GM18873 (cell line): ENCODE data around the gene LGI4.

Source experiments
- ATAC-seq: cut with Tn5 transposase; IDR thresholded peaks from one replicate; pipeline ENCODE4 v1.9.1; 2021; ENCODE audit warnings: mild to moderate bottlenecking, moderate library complexity, moderate number of reproducible peaks; ENCODE audit not compliant: unreplicated experiment, low FRiP score

The LGI4 gene

DNA sequence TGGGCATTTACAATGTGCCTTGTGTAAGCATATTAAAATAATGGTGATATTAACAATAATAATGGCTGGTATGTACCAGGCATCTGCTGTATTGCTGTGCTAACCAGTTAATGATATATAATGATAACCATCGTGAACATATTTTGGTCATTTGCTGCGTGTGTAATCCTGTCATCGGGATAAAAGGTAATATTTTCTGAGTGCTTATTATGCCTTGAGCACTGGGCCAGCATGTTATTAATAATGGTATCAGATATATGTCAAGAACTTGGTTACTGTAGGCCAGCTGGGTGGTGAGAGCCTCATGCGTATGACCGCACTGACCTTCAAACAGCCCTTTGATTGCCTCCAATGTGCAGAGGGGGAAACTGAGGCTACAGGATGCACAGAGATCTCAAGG, 41.4 kb downstream of the LGI4 start:
- no peak for ATAC-seq

DNA sequence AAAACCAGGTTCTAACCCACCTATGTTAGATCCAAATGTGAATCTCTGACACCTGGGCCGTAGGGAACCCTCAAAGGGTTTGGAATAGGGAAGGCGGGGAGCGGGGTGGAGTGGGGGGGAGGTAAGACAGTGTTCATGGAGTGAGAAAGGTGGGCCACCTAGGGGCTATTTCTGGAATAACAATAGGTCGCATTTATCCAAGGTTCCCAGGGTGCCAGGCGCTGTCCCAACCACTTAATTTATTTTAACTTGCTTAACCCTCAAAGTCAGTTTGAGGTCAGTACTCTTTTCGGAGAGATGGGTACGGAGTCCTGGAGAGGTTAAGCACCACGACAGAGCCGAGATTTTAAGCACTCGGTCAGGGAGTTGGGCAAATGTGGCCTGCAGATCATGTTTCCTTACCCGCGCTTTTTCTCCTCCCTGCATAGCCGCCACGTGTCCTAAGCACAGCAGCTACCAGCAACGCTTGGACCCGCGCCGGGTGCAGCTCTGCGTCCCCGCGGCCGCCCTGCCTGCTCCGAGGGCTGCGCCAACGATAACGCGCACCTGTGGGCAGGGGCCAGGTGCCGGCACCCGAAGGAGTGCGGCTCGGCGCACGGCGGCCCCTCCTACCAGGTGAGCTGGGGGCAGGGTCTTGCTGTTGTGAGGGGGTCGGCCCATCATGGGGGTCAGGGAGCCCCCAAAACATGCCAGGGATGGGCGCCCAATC, 44.2 kb downstream of the LGI4 start:
- ATAC-seq, result no peak

- ATAC-seq, result no peak
Measured at GRCh38 chr19:35090160-35090505, 44.7 kb downstream of the LGI4 start.

DNA sequence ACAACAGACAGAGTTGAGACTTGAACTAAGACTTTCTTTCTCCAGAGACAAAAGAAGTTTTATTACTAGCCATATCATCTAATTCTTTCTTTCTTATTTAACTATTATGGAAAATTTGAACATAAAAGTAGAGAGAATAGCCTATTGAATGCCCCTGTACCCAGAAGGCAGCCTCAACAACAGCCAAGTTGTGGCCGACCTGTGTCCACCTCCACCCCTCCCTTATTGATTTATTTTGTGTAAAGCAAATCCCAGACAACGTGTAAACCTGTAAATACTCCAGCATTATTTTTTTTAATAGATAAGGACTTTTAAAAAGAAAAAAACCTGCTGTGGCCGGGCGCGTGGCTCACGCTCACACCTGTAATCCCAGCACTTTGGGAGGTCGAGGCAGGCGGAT, 45.3 kb downstream of the LGI4 start:
- no peak for ATAC-seq

DNA sequence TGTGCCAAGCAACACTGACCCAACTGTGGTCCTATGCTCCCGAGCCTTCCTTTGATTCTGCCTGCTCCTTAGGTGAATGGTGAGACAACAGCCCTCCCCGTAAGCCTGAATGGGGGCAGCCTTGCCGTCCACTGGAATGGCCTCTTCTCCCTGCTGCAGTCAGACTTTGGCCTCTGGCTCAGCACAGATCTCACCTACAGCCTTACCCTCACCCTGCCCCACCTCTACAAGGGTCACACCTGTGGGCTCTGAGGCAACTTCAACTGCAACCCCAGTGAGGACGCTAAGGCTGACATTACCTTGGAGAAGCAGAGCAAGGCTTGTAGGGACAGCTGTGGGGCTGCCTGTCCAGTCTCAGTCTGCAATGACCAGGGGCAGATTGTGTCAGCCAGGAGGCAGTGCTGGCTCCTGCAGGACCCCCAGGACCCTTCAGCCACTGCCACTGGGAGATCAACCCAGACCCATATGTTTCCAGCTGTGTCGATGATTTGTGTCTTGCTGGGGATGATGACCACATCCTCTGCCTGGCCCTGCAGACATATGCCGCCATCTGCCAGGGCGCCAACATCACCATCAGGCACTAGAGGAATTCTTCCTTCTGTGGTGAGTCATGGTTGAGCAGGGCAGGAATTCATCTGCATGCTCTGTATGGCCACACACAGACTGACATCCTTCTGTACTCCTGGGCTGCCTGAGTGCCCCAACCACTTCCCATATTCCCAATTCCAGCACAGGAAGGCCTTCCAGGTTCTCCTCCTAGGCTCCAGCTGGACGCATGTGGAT, 46.5 kb downstream of the LGI4 start:
- ATAC-seq, result no peak

DNA sequence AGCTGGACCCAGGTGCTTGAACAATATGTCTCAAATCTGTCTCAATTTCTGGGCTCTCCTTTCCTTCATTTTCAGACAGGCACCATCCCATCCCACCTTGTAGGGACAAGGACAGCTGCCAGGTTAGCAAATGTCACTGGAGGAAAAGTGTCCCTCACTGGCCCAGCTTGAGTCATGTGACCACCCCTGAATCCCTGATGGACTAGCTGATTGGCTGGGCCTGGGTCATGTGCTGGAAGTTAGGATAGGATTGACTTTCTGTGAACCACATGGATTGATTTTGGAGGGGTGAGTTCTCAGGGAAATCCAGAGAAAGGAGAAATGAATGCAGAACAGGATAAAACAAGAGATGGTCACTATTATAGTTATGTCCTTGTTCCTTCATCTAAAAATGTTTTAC, 47.5 kb downstream of the LGI4 start:
- ATAC-seq, result no peak

DNA sequence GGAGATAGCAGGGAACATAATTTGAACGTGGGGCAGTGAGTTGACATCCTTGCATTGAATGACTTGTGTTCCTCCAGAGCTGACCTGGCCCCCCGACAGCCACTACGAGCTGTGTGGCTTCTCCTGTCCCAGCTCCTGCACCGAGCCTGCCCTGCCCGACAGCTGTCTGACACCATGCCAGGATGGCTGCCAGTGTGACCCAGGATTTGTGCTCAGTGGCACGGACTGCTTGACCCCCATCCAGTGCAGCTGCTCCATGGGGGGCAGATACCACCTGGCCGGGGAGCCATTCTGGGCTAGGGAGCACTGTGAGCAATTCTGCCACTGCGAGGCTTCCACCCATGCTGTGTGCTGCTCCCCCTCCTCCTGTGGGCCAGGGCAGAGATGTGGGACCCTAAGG, 48.4 kb downstream of the LGI4 start:
- ATAC-seq, result no peak

DNA sequence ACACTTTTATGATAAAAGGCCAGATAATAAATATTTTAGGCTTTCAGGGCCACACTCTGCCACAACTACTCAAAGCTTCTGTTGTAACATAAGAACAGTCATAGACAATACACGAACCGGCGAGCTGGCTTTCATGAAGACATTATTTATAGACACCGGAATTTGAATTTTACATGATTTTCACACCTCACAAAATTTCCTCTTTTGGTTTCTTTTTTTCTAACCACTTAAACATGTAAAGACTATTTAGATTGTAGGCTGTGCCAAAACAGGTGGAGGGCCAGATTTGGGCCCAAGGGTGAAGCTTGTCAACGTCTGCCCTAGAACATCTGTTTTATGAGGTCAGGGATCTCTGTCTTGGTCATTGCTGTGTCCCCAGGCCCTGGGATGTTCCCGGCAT, 48.9 kb downstream of the LGI4 start:
- no peak for ATAC-seq

- ATAC-seq, result no peak
Measured at GRCh38 chr19:35084509-35084762, 50.4 kb downstream of the LGI4 start.

GRCh38 chr19:35083691-35084508, 51.0 kb downstream of the LGI4 start:
- ATAC-seq, result no peak

- ATAC-seq, result no peak
Measured at GRCh38 chr19:35081201-35081600, 53.7 kb downstream of the LGI4 start.

GRCh38 chr19:35080613-35081170, 54.2 kb downstream of the LGI4 start:
- no peak for ATAC-seq

DNA sequence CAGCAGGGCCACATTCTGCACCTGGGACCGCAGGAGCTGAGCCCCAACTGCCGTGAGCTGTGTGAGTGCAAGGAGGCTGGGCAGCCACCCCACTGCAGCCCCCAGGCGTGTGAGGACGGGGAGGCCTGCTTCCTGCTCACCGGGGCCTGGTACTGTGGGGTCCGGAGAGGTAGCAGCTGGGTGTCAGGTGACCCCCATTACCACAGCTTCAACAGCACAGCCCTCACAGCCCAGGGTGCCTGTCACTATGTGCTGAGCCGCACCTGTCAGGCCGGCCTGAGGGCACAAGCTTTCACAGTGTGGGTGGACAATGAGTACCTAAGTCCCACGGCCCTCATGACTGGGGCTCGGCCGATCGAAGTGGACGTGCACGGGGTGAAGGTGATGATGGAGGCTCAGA, 55.0 kb downstream of the LGI4 start:
- ATAC-seq, result no peak

- ATAC-seq, result no peak
Measured at GRCh38 chr19:35077411-35078223, 57.2 kb downstream of the LGI4 start.

DNA sequence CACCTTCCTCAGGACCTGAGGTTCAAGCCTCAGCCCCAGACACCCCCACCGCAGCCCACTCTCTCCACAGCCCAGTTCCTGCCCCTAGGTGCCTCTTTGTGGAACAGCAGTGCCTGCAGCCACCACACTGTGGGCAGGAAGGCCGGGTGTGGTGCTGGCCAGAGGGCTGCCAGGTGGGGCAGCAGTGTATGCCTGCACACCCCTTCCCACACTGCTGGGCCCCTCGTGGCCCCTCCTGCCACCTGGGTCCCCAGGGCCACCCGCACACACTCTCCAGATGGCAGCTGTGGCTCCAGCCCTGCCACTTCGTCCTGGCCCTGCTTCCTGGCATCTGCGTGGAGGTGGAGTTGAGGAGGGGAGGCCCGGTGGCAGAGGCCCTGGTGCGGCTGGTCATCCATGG, 58.2 kb downstream of the LGI4 start:
- ATAC-seq, result no peak

- no peak for ATAC-seq
Measured at GRCh38 chr19:35076026-35076370, 58.9 kb downstream of the LGI4 start.

DNA sequence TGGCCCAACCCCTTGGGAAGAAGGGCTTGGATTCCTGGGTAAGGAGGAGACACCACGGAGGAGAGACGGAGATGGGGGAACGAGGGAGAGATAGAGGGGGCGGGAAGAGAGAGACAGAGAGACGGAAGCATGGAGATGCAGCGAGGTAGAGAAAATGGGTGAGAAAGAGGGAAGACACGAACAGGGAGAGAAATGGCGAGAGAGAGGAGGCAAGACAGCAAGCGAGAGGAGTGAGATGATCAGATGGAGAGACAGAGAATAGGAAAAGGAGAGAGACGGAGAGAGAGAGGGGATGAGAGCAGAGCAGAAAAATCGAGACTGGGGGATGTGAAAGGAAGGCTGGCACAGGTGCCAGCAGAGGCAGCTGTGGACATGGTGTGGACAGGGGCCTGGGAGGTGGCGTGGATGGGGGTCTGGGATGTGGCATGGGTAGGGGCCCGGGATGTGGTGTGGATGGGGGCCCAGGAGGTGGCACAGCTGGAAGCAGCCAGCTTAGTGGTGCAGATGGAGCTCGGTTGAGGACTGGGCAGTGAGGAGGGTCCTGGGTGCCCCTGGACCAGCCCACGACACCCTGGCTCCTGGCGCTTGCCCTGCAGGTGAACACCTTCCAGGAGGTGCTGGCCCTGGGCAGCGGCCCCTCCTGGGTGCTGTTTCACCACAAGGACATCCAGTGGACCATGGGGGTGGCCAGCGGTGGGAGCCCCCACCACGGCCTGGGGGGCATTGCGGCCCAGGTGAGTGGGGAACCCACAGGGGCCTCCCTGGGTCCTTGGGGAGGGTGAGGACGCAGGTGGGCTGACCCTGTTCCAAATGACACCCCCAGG, 59.4 kb downstream of the LGI4 start:
- no peak for ATAC-seq
